ENCODE results near the gene CIZ1.
A peak's percentile ranks its signal among the peaks of the same experiment; 100 is the strongest.
"Not testable (repeated sequence)": the region's sequence is repeated elsewhere in the genome, so short reads cannot be mapped to it uniquely, and the experiment has no call there.

The CIZ1 gene

GRCh38 chr9:128191406-128192046 lies at the start of gene CIZ1:
CIZ1 (minus strand) TSS chr9:128191572; CDS start chr9:128190857, 715 bp downstream.
- peak; percentile 44 to 46 for DNase-seq

- DNase-seq = no peak
Observed at GRCh38 chr9:128233817-128234406, 42.5 kb upstream of the CIZ1 start.

DNA sequence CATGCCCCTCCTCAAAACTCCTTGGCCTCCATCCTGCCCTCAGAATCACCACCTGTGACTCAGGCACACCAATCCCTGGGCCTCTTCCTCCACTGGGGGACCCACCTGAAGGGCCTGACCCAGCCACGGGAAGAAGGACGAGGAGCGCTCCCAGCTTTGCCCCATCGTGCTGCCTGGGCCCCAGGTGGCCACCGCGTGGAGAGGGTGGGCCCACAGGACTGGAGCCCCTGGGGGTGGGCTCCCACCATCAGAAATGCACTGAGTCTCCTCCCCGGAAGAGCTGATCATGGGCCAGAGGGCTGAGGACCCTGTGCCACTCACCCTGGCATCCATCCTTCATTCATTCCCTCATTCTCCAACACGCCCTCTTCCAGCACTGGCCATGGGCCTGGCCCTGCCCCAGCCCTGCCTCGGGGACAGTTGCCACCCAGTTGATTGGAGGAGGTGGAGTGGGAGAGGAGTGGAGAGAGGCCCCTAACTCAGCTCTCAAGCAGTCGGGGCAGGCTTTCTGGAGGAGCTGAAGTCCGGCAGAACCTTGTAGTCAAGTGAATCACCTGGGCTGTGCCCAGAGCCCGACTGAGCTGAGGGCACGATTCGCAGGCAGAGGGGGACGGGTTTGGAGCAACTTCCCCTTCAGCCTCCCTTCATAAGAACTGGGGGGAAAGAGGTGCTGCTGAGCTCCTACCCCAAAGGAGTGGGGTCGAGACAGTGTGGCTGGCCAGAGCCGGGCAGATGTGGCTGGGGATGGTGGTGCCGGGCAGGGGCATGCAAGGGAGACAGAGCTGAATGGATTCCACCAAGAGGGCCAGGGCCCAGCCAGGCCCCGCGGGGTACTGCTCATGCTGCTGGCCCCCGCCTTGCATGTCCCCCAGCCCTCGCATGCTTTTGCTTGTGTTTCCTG lies 41.4 kb upstream of the CIZ1 start:
- DNase-seq = no peak

DNA sequence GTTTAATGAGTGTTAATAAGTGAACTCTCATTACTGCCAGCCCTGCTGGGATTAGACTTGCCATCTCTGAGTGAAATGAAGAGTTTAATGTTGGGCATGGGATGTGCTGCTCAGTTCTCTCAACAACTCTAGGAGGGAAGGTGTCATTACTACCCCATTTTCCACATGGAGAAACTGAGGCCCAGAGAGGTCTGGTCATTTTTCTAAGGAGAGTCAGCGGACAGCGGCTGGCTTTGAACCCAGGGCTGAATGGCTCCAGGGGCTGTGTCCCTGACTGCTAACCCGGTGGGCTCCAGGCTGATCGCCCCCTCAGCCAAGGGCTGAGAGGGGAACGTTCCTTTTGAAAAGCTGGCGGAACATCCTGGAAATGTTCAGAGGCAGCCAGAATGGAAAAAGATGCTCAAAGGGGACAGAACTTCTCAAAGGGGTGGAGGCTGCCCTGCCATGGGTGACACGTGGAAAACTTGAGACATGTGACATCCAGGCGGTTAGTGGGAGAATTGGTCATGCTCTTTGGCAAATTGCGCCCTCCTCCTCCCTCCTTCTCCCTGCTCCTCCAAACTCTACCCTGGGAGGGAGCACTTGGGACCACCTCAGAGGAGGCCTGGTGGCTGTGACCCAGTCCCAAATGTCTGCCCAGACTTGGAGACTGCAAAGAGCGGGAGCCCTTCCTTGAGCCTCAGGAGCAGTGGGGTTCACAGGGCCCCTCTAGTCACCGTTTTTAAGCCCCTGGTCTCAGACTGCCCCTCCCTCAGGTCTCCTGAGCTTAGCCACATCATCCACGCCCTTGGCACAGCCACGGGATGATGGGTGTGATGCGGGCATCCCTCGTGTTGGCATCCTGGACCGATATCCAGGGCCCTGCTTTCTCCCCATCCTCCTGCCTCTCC lies 40.5 kb upstream of the CIZ1 start:
- DNase-seq = no peak

GRCh38 chr9:128230897-128231296 lies 39.5 kb upstream of the CIZ1 start:
- DNase-seq = not testable (repeated sequence)

DNA sequence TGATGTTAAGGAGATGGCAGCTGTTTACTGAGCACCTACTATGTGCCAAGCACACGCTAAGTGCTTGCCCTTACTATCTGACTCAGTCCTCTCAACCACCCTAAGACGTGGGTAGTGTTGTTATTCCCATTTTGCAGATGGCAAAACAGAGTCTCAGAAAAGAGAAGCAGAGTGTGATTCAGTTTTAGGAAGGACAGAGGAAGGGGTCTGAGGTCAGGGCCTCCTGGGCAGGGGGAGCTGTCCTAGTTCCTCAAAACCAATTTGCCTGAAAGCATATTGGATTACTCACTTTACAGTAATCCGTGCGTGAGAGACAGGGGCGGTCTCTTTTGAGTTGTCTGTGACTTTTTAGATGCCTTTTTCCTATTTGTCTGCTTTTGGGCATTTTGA lies 35.0 kb upstream of the CIZ1 start:
- no peak for DNase-seq

DNA sequence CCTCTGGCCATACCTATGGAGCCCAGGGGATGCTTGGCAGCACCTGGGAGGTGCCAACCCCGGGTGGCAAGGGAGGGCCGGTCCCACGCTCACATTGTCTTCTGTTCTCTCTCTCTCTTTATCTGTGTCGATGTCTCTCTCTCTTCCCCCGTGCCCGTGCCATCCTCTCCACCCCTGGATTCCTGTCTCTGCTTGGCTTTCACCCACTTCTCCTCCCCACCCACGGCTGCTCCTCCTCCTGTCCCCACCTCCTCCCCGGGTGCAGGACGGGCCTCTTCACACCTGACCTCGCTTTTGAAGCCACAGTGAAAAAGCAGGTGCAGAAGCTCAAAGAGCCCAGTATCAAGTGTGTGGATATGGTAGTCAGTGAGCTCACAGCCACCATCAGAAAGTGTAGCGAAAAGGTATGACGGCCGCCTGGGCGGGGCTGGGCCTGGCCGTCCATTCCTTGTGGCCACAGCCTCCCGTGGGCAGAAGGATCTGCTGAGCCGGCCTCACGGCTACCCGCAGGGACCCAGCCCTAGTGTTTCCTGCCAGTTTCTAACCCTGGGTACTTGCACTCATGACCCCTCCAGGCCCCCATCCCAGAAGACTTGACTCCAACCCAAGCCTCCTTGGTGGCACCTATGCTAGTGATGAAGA lies 34.5 kb upstream of the CIZ1 start:
- no peak for DNase-seq

DNA sequence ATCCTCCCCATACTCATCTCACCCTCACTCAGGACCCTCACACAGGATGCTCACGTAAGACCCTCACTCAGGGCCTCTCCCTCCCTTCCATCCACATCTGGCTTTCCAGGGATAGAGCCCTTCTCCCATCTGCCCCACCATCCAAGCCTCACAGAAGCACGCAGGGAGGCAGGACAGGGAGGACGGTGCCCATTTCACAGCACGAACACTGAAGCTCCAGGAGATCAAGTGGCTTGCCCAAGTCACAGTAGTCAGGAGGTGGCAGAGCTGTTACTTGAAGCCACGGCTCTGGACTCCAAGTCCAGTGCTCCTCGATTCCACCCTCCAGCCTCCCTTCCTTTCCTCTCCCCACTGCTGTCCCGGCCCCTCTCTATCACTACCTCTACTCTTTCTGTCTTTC lies 33.5 kb upstream of the CIZ1 start:
- no peak for DNase-seq

GRCh38 chr9:128222880-128223670 lies 31.7 kb upstream of the CIZ1 start:
- no peak for DNase-seq

DNA sequence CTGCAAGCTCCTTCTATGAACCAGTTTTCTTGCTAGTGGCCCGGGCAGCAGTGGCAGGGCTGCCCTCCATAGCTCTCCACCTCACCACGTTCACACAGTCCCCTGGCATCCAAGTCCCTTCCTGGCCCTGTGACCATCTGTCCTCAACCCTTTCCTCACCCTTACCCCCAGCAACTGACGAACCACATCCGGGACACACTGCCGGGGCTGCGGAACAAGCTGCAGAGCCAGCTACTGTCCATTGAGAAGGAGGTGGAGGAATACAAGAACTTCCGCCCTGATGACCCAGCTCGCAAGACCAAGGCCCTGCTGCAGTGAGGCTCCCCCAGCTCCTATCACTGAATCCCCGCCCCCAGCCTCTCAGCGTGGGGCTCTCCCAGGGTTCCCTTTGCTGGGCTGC lies 30.7 kb upstream of the CIZ1 start:
- no peak for DNase-seq

GRCh38 chr9:128219831-128220230 lies 28.5 kb upstream of the CIZ1 start:
- DNase-seq = no peak

DNA sequence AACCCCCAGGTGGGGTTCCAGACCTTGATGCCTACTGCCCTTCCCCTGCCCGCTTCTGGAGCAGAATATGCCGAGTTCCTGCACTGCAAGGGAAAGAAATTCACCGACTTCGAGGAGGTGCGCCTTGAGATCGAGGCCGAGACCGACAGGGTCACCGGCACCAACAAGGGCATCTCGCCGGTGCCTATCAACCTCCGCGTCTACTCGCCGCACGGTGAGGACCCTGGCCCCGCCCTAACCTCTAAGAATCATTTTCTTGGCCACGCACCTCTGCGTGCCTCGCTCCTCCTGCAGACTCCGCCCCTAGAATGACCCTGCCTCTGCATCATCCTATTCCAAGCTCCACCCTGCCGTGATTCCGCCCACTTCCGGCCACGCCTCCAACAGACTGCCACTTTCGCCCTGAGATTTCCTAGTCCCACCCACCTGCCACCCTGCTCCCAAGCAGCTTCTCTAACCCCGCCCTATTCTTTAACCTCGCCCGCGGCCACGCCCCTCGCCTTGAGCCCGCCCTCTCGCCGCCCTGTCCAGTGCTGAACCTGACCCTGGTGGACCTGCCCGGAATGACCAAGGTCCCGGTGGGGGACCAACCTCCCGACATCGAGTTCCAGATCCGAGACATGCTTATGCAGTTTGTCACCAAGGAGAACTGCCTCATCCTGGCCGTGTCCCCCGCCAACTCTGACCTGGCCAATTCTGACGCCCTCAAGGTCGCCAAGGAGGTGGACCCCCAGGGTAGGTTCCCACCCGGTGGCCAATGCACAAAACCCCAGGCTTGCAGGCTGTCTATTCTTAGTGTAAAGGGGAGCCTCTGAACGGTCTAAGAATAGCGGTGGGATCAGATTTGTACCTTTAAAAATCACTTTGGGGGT lies 27.4 kb upstream of the CIZ1 start:
- DNase-seq = peak; percentile 70 to 71

GRCh38 chr9:128218172-128218517 lies 26.8 kb upstream of the CIZ1 start:
- no peak for DNase-seq

- DNase-seq = no peak
Observed at GRCh38 chr9:128216781-128217553, 25.6 kb upstream of the CIZ1 start.

GRCh38 chr9:128215491-128216409 lies 24.4 kb upstream of the CIZ1 start:
- DNase-seq = no peak

GRCh38 chr9:128214571-128215490 lies 23.5 kb upstream of the CIZ1 start:
- no peak for DNase-seq

GRCh38 chr9:128213746-128214497 lies 22.6 kb upstream of the CIZ1 start:
- no peak for DNase-seq
